Measurements from ENCODE around the gene RNF208. TPM values are rescaled to one million over a fixed set of nuclear protein-coding genes. Genes with fewer than 3 reads are reported as not detected.

RNF208 gene
- total RNA-seq, 2 donors from 2014 or later = 5.9 to 7.9 TPM

GRCh38 chr9:137267933-137268355, 45.9 kb upstream of the RNF208 start:
- DNase-seq (ENCODE audit: low spot score) = no peak
- Histone ChIP-seq H3K4me3 (no peak overlapping the region), H3K27me3 (no peaks in the 10 kb centered on the region), H3K4me1 (peaks cover 0 to 45% of the 10 kb centered on the region in 2 donors), H3K9me3 (no peaks in the 10 kb centered on the region), H3K27ac (peak overlapping the region; percentile 78 to 83), H3K36me3 (peaks cover 53% of the 10 kb centered on the region)
- TF ChIP-seq CTCF (IDR thresholded peaks at IDR 0.05) = no peak

- no peaks in the 10 kb centered on the region for H3K27me3 ChIP-seq
- H3K27ac ChIP-seq = no peak overlapping the region
- no peak overlapping the region for H3K4me3 ChIP-seq
- no peaks in the 10 kb centered on the region for H3K9me3 ChIP-seq
- peaks cover 0 to 36% of the 10 kb centered on the region in 2 donors for H3K4me1 ChIP-seq
- no peak for TF ChIP-seq CTCF (IDR thresholded peaks at IDR 0.05)
- DNase-seq (ENCODE audit: low spot score) = no peak
- H3K36me3 ChIP-seq = peaks cover 43% of the 10 kb centered on the region
These were observed 44.8 kb upstream of the RNF208 start for GRCh38 chr9:137266585-137267453.

- no peak overlapping the region for H3K27ac ChIP-seq
- H3K27me3 ChIP-seq = no peaks in the 10 kb centered on the region
- TF ChIP-seq CTCF (IDR thresholded peaks at IDR 0.05) = no peak
- H3K9me3 ChIP-seq = no peaks in the 10 kb centered on the region
- H3K4me3 ChIP-seq = no peak overlapping the region
- peaks cover 39% of the 10 kb centered on the region for H3K36me3 ChIP-seq
- peaks cover 0 to 29% of the 10 kb centered on the region in 2 donors for H3K4me1 ChIP-seq
- DNase-seq (ENCODE audit: low spot score) = no peak
These were observed 44.1 kb upstream of the RNF208 start for GRCh38 chr9:137266162-137266527.

- H3K36me3 ChIP-seq = peaks cover 37% of the 10 kb centered on the region
- no peak for DNase-seq (ENCODE audit: low spot score)
- no peaks in the 10 kb centered on the region for H3K9me3 ChIP-seq
- no peak overlapping the region for H3K4me3 ChIP-seq
- TF ChIP-seq CTCF (IDR thresholded peaks at IDR 0.05) = no peak
- H3K27ac ChIP-seq = no peak overlapping the region
- peaks cover 0 to 24% of the 10 kb centered on the region in 2 donors for H3K4me1 ChIP-seq
- no peaks in the 10 kb centered on the region for H3K27me3 ChIP-seq
These were observed 43.6 kb upstream of the RNF208 start for GRCh38 chr9:137265496-137266161.

GRCh38 chr9:137264067-137264466, 42.0 kb upstream of the RNF208 start:
- Histone ChIP-seq H3K27me3 (no peaks in the 10 kb centered on the region), H3K4me1 (peaks cover 0 to 13% of the 10 kb centered on the region in 2 donors), H3K4me3 (no peak overlapping the region), H3K36me3 (peaks cover 37% of the 10 kb centered on the region), H3K27ac (no peak overlapping the region), H3K9me3 (no peaks in the 10 kb centered on the region)
- DNase-seq (ENCODE audit: low spot score) = no peak
- TF ChIP-seq CTCF (IDR thresholded peaks at IDR 0.05) = no peak
